HUDEP-2 (cell line): ENCODE data around the gene GAPDH.
"Not testable (repeated sequence)": the region's sequence is repeated elsewhere in the genome, so short reads cannot be mapped to it uniquely, and the experiment has no call there.

Experiments
- DNase-seq, 76 experiments: peaks; one replicate each; lab custom pipeline; 2025; ENCODE audit not compliant: unreplicated experiment in 76 of 76; lab: John Stamatoyannopoulos, UW

Gene GAPDH

GRCh38 chr12:6533923-6534694 lies at the start of gene GAPDH:
TSS of gene GAPDH (plus strand) at chr12:6534517. CDS start at chr12:6534833, 316 bp downstream.
- peak in 75 of 76 experiments; percentile 46 to 96 (median 86) for DNase-seq

- DNase-seq: no peak
These were observed 46.1 kb upstream of the GAPDH start for GRCh38 chr12:6488240-6488639.

- no peak for DNase-seq
These were observed 44.9 kb upstream of the GAPDH start for GRCh38 chr12:6489449-6489848.

- not testable (repeated sequence) for DNase-seq
These were observed 43.6 kb upstream of the GAPDH start for GRCh38 chr12:6490673-6491072.

GRCh38 chr12:6492838-6493496 lies 41.4 kb upstream of the GAPDH start, which contains the start of gene MRPL51:
TSS of gene MRPL51 (minus strand) at chr12:6493262. CDS start at chr12:6493136, 126 bp downstream.
- DNase-seq: peak; percentile 13 to 98 (median 94)

- DNase-seq: peak; percentile 21 to 98 (median 94)
These were observed 40.6 kb upstream of the GAPDH start, which contains the start of gene NCAPD2 for GRCh38 chr12:6493497-6494257. TSS of gene NCAPD2 (plus strand) at chr12:6494102. CDS start at chr12:6495099, 997 bp downstream.

GRCh38 chr12:6494258-6494743 lies 40.0 kb upstream of the GAPDH start:
- DNase-seq: peak in 6 of 76 experiments; percentile 3 to 63 (median 42)

GRCh38 chr12:6494968-6495367 lies 39.3 kb upstream of the GAPDH start:
- DNase-seq: no peak

- DNase-seq: not testable (repeated sequence)
These were observed 37.0 kb upstream of the GAPDH start for GRCh38 chr12:6497291-6497690.

GRCh38 chr12:6500466-6500865 lies 33.9 kb upstream of the GAPDH start:
- no peak for DNase-seq

GRCh38 chr12:6507102-6507998 lies 27.0 kb upstream of the GAPDH start:
- DNase-seq: no peak

GRCh38 chr12:6508087-6508486 lies 26.2 kb upstream of the GAPDH start:
- DNase-seq: no peak

- no peak for DNase-seq
These were observed 14.1 kb upstream of the GAPDH start for GRCh38 chr12:6520186-6520585.

GRCh38 chr12:6522193-6522592 lies 12.1 kb upstream of the GAPDH start:
- no peak for DNase-seq

GRCh38 chr12:6523708-6524107 lies 10.6 kb upstream of the GAPDH start:
- DNase-seq: no peak

GRCh38 chr12:6524648-6525047 lies 9.7 kb upstream of the GAPDH start:
- DNase-seq: no peak

GRCh38 chr12:6526201-6526600 lies 8.1 kb upstream of the GAPDH start:
- no peak for DNase-seq

- DNase-seq: no peak
These were observed 7.4 kb upstream of the GAPDH start for GRCh38 chr12:6526766-6527525.

- no peak for DNase-seq
These were observed 6.6 kb upstream of the GAPDH start for GRCh38 chr12:6527711-6528110.
